ENCODE measurements around the gene RNF182.
"Not testable (repeated sequence)": the region's sequence is repeated elsewhere in the genome, so short reads cannot be mapped to it uniquely, and the experiment has no call there.

Gene RNF182

DNA sequence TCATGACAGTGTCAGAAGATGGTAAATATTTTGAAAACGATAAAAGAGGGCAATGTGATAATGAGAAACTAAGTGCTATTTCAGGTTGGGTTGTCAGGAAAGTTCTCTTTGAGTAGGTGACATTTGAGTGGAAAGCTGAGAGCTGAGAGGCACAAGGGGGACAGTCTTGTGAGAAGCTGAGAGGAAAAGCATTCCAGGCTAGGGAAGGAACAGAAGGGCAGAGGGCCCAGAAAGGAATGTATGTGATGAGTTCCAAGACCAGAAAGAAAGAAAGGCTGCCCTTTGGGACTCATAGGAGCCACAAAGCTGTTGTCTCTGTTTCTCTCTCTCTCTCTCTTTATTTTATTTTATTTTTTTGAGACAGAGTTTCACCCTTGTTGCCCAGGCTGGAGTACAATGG is 7.6 kb upstream of the RNF182 start:
- no peak for DNase-seq (ENCODE audit: low read depth in 2 of 2)

DNA sequence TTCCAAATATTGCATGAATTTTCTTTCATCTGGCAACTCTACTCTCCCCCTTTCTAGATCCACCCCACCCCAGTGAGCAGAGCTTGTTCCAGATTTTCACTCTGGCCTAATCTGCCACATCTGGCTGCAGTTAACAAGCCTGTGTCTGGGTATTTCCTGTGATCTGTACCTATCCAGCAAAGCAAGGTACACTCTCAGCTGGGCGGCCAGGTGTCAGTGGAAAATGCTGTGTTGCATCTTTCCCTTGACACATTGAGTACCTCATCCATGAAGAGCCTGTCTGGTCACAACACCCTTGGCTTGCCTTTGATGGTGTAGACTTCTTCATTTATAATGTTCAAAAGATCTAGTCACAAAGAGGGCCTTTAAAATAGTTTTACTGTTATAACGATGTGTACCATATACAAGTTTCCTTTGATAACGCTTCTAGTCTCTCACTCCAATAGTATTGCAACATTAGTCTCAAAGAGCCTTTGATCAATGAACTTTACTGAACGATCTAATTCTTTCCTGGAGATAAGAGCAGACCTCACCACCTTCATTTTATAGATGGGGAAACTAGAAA is 6.0 kb upstream of the RNF182 start:
- DNase-seq (ENCODE audit: low read depth in 2 of 2): no peak

DNA sequence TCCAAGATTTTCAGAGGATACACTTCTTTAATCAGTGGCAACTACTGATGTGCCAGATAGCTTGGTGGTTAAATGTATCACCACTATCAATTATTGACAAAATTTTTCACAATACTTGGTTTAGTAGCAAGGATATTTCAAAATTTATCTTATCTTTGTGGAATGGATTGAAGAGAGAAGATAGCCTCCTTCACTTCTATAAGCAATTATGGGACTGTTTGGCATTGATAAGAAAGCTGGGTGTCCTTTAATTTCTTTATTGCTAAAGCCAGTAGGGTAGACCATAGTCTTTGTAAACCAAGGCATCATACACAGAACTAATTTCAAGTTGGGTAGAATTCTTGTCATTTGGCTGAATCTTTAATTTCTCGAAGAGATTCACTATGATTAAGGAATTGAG is 4.9 kb upstream of the RNF182 start:
- no peak for DNase-seq (ENCODE audit: low read depth in 2 of 2)

DNA sequence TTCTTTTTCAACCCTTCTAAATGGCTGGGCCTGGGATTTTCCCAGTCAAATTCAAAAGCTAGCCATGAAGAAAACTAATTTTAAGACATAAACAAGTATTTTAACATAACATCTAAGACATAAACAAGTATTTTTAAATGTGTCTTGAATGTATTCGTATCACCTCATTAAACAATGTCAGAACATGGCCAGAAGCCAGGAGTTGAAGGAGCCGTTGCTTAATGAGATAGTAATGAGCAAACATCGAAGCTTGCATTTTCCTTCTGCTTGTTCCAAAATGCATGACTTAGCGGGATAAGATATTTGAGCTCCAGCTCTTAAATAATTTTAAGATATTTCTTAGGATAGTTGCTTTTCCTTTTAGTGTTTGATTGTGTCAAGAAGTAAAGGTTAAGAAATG is 4.2 kb upstream of the RNF182 start:
- DNase-seq (ENCODE audit: low read depth in 2 of 2): no peak

DNA sequence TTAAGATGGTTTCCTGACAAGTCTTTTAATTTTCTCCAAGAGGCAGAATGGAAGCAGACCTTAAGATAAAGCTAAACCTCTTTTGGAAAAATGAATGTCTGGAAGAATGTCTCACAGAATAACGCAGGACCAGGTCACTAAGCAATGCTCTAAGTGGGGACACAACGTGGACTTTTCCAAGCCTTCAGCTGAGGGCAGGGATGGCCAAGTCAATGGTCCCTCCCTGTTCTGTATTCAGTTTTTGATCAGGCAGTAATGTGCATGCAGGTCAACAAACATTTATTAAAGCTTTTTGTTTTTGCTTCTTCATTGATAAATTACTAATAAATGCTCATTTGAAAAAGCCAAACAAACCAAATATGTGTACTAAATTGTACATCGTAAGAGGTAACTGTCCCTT is 2.0 kb upstream of the RNF182 start:
- no peak for DNase-seq (ENCODE audit: low read depth in 2 of 2)

DNA sequence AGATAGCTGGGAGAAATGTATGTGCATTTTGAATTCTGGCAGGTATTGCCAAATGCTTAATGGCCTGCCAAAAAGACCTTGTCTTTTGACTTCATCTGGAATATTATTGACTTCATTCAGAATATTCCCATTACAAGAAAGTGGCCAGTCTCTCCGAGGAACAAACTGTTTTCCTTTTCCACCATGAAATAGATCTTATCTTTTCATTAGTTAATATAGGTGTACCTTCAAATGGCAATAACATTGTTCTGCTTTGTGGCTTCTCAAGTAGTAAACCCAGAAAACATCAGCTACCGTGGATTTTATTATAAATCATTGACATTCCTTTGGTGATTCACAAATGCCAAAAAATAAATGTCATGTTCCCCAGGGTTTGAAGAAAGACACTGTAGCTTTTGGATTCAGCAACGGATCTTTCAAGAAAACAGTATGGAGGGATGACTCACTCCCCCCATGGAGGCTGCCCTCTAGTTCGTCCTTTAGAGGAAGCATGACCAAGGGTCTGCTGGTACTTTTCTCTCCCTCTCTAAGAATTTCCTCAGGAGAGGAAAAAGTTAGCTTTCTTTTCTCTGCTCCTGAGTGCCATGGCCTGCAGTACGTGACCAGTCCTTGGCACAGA is 1.1 kb upstream of the RNF182 start:
- DNase-seq (ENCODE audit: low read depth in 2 of 2): no peak

DNA sequence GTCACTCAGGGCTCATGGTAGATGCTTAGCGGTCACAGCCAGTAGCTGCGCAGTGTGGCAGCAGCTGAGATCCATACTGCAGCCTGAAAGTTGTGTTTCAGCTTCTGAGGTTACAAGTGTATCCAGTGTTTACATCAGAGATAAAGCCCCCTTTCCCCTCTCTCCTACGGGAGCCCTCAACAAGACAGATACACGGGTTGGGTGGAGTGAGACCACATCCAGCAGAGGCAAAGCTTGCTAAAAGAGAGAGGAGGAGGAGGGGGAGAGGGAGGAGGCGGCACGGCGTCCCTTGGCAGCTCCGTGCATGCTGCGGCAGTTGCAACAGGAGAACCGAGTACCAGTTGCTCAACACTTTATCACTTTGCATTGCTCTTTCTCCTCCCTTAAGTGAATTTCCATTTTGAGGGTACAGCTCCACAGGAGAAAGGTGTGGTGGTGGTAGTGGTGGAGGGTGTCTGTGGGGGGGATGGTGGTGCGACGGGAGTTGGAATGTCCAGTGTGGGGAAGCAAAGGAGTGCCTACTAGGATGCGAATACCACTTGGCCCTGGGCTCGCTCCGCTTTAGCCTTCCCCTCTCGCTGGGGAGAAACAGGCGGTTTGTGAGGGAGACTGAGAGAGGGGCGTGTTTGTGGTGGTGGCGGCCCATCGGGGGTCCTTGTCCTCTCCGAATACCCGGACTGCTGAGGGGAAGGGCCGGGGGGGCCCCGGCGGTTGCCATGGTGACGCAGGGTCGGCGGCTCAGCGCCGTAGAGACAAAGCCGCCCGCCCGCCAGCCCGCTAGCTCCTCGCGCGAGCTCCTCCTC is 405 bp upstream of the RNF182 start:
- DNase-seq (ENCODE audit: low read depth in 2 of 2): no peak

DNA sequence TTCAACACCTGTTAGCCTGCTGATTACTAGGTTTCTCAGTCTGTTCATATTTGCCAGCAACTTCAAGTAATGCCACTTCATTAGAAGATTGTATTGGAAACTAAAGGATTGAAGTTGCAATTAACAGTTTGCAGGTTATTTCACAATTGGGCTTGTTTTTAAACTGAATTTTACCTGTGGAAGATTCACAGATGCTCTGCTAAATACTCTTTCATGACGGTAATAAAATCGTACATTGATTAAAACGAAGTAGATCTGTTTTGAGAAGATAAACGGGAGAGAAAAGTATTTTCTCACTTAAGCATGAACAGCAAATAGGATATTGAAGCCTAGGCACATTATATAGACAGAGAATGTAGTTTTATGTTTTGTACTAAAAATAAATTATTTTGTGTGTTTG is 1.6 kb downstream of the RNF182 start:
- DNase-seq (ENCODE audit: low read depth in 2 of 2): no peak

DNA sequence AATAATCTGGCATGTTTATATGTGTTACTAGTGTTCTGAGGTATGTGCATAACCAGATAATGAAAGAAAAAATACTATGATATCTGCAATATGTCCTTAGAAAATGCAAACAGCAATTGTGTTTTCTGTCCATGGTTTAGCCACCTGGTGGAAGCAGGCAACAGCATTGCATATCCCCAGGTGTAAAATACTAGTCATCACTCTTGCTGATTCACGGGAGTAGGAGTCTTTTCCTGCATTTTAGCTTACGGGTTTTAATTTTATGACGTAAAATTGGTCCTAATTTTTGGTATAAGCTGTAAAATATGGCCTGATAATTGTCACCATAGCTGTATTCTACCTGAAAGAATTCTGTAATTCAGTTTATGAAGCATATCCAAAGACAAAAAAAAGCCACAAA is 2.5 kb downstream of the RNF182 start:
- no peak for DNase-seq (ENCODE audit: low read depth in 2 of 2)

DNA sequence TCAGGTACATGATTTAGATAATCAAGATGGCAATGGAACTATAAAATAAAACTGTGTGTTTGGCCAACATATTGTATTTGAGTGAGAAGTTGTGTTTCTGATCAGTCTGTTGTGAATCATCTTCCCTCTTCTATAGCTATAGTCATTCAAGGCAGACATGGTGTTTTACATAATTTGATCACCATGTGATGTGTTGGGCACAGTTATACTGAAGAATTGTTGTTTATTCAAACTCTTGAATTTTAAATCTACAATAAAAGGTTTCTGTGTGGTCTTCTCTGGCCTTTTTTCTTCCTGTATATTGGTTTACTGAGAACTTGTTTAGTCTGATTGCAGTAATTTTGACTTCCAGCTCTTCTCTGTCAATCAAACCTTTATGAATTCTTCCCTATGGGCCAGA is 4.4 kb downstream of the RNF182 start:
- DNase-seq (ENCODE audit: low read depth in 2 of 2): no peak

DNA sequence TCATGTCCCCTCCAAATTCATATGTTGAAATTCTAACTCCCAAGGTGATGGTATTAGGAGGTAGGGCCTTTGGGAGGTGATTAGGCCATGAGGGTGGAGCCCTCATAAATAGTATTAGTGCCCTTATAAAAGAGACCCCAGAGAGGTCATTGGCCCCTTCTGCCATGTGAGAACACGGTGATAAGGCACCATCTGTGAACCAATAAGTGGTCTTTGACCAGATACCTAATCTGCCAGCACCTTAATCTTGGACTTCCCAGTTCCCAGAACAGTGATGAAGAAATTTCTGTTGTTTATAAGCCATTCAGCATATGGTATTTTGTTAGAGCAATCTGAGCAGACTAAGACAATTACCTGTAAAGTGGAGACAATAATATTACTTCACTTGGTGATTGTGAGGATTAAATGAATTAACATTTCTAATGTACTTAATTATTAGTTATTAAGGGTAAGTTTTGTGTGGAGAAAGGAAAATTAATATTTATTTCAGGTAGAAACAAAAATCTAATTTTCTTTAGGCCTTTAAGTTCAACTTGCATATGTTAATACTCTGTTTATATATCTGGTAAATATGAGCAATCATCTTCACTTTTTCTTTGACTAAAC is 7.1 kb downstream of the RNF182 start:
- DNase-seq (ENCODE audit: low read depth in 2 of 2): no peak

DNA sequence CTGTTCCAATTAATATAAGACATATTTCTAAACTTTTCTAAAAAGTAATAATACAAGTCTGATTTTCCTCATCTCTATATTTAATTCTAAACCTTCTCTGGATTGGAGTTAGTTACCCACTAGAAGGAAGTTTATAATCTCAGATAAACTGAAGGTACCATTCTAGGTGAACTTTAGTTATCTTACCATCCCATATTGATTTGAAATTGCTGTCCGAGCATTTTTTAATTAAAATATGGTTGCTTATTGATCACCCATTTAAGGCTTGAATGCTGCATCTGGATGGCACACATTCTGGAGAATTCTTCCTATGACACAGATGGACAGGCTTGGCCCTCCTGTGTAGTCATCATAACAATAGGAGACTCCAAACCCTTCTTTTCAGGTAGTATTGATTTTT is 8.0 kb downstream of the RNF182 start:
- no peak for DNase-seq (ENCODE audit: low read depth in 2 of 2)

DNA sequence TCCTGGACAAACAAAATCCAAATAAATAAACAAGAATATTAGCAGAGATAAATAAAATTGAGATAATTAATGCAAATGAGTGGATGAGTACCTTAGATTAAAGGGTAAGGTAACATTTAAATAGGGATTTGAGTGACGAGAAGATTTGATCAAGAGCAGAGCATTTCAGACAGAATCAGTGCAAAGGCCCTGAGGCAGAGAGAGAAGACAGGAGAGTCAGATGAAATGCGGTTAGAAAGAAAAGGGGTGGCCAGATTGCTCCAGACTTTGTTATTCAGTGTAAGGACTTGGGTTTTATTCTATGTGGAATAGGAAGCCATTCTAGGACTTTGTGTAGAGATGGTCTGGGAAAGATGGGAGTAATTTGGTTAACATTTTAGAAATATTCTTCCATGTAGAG is 10.0 kb downstream of the RNF182 start:
- no peak for DNase-seq (ENCODE audit: low read depth in 2 of 2)

DNA sequence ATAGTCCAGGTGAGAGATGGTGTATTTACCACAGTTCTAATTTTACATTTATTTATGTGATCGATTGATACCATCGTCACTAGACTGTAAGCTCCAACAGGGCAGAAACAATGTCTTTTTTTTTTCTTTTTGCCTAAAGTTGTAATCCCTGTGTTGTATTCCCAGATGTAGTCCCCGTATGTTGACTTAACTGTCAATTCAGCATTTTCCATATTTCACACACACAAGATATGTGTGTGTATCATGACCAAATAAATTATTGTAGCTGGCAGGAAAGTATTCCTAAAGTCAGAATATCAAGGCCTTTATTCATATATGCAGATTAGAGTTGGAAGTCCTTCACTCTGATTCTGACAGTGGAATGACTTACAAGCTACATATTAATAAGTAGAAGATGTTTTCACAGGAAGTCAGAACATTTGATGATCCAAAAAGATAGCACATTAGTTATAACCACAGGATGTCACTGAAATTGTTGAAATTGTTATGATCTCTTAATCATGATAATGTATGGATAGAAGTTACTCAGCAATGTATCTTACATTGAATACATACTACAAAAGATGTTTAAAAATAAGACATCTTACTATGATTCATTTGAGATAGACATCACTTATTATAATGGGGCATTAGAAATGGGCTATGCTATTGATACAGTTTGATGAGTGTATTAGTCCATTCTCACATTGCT is 10.6 kb downstream of the RNF182 start:
- no peak for DNase-seq (ENCODE audit: low read depth in 2 of 2)

DNA sequence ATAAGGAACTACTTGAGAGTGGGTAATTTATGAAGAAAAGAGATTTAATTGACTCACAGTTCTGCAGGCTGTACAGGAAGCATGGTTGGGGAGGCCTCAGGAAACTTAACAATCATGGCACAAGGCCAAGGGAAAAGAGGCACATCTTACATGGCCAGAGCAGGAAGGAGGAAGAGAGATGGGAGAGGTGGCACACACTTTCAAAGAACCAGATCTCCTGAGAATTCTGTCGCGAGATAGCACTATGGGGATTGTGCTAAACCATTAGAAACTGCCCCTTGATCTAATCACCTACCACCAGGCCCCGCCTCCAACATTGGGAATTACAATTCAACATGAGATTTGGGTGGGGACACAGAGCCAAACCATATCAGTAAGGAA is 11.1 kb downstream of the RNF182 start:
- DNase-seq (ENCODE audit: low read depth in 2 of 2): not testable (repeated sequence)

DNA sequence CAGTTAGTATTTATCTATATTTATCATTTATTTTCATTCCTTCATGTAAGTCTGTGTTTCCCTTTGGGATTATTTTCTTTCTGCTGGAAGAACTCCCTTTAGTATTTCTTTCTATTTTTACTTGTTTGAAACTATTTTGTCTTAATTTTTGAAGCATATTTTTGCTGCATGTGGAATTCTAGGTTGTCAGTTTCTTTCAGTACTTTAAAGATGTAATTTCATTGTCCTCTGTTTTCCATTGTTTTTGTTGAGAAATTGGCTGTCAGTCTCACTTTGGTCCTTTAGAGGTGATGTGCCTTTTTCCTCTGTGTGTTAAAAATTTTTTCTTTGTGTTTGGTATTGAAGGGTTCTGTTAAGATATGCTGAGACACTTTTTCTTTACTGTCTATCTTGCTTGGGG is 17.1 kb downstream of the RNF182 start:
- no peak for DNase-seq (ENCODE audit: low read depth in 2 of 2)

DNA sequence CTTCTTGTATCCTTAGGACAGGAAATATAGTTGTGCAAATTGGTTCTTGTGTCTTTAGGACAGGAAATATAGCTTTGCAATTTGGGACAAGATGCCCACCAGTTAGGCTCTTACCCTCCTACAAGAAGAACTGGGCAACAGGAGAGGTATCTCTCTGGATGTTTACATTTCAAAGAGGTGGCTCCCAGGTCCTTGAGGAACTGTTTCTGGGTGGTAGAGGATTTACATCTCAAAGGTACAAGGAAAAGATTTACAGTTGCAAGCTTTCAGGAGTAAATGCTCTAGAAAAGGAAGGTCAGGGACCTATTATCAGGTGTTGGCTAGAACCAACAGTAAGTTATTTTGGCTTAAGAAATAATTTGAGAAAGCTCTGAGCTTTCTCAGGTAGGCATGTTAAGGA is 19.2 kb downstream of the RNF182 start:
- DNase-seq (ENCODE audit: low read depth in 2 of 2): no peak

DNA sequence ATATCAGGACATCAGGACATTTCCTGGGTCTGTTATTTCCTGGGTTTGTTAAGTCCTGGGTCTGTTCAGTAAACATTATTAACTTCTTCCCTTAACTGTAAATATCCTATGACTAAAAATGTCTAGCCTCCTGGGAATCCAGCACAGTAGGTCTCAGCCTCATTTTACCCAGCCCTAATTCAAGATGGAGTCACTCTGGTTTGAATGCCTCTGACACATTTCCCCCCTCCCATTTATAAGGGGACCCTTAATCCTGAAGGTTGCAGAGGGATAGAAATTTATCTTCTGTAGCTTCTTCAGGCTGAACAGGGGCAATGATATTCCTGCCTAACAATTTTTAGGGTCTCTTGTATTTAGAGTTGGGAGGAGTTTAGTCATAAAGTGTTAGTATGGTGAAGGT is 21.8 kb downstream of the RNF182 start:
- no peak for DNase-seq (ENCODE audit: low read depth in 2 of 2)

DNA sequence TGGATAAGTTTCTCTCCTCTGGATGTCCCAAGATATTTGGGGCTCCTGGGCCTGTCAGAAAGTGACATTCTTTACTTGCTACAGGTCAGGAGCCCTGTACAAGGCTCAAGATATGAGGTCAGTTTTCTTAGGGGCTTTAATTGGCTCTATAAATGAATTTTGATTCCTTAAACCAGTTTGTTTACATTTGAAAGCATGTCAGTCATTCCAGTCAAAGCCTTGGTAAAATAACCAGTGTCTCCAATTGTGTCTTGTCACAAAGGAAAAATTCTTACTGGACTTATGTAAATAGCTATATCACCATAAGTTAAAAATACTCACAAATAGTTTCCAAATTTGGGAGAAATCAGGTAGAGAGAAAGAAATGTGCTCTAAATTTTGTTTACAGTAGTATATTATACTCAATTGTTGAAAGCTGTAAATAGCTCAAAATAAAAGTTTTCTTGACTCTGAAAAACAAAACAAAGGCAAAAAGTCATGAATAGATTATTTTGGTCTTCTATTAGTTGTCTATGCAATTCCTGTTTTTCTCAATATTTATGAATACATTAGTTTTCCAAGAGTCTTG is 22.9 kb downstream of the RNF182 start:
- no peak for DNase-seq (ENCODE audit: low read depth in 2 of 2)

DNA sequence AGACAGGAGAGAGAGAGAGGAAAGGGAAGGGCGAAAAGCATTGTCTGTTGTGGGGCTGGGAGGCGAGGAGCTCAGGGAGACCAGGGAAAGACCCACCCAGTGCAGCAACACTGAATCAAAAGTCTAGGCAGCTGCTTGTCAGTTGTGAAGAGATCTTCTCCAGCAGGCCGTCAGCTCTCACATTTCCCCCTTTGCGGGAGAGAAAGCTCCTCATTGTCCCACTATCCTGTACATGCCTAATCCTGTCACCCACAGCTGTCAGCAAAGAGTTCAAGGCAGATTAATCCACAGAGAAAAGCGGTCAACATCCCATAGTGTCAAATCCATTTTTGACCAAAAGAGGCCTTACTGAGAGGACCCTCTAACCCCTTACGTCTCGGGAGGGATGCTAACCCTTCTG is 27.3 kb downstream of the RNF182 start:
- no peak for DNase-seq (ENCODE audit: low read depth in 2 of 2)

DNA sequence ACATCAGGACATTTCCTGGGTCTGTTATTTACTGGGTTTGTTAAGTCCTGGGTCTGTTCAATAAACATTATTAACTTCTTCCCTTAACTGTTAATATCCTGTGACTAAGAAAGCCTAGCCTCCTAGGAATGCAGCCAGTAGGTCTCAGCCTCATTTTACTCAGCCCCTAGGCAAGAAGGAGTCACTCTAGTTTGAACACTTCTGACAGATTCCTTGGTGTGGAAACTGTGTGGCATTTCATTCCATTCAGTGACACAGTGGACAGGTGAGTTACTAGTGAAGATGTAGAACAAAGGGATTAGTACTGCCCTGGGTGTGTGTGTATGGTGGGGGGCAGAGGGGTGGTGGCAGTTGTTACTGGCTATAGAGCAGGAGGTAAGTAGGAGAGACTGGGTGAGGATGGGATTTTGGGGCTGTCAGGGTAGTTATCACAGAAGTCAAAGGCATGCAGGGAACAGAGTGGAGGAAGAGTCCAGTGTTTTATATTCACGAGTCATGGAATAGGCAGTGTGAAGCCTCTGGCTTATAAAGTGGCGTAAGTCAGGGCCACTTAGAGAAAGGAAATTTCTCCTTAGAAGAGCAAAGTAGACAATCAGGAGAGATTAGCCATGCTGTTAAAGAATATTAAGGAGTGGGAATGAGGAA is 28.4 kb downstream of the RNF182 start:
- DNase-seq (ENCODE audit: low read depth in 2 of 2): no peak
